Omental fat pad (tissue), 4 donors: ENCODE data around the gene MYMX. TPM values are rescaled to one million over a fixed set of nuclear protein-coding genes. Genes with fewer than 3 reads are reported as not detected.

Experiments used
- ATAC-seq: fragments of 150-250 bp; one replicate; pipeline ENCODE4 v1.9.1; 2016; ENCODE audit warnings: mild to moderate bottlenecking, moderate library complexity; ENCODE audit not compliant: low FRiP score
- DNase-seq: peaks from one replicate; pipeline ENCODE4 v3.0.0-alpha.2; 2019; ENCODE audit warnings: low spot score
- small RNA-seq: library from RNA; depleted of rRNA; stranded (forward); fragments of <200 nt; gene quantifications from one replicate; pipeline ENCODE3, GENCODE V24; 2016
- total RNA-seq, 4 donors: library from RNA; depleted of rRNA; stranded (reverse); fragments of >200 nt; gene quantifications; one replicate each; pipeline ENCODE4 v1.1.0, GENCODE V29; 2016
- TF ChIP-seq, protein P1 (sequence below), 3 donors: fragments of 450-650 bp; IDR thresholded peaks; one replicate each; pipeline ENCODE4 v1.5.1; 2016 to 2017; ENCODE audit warnings: antibody characterized with exemption in 3 of 3, mild to moderate bottlenecking in 3 of 3, moderate library complexity in 2 of 3

MYMX gene
- total RNA-seq, 4 donors from 2014 or later = 1.9 to 15.8 (median 2.4) TPM; not detected in 1

DNA sequence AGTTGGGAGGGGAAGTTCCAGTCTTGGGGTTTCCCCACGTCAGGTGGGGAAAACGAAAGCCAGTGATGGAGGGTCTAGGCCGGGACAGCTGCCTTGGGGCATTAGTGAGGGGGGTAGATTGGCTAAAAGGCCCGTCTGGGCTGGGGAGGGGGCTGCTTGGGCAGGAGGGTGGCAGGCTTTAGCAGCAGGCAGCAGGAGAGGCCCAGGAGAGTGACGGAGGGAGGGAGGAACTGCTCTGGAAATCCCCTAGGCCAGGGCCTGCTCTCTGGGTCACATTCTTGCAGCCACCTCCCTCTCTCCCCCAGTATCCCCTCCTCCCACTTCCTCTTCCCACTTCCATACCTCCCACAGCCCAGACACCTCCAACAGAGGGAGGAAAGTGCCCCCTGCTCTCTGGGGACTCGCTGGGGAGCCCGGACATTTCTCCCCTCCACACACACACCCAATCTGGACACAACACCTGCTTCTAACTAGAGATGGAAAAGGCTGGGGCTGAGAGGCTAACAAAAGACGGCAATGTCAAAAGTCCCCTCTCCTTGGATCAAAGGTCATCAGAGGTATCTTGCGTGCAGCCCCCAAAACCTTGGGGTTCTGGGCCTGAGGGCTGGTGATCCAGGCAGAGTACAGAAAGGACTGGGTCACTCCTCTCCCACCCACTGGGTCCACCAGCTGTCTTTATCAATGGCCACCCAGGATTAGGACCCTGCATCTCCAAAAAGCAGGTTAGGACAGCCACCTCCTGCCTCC lies 46.8 kb downstream of the MYMX start:
- DNase-seq = no peak
- TF ChIP-seq, protein P1, sequence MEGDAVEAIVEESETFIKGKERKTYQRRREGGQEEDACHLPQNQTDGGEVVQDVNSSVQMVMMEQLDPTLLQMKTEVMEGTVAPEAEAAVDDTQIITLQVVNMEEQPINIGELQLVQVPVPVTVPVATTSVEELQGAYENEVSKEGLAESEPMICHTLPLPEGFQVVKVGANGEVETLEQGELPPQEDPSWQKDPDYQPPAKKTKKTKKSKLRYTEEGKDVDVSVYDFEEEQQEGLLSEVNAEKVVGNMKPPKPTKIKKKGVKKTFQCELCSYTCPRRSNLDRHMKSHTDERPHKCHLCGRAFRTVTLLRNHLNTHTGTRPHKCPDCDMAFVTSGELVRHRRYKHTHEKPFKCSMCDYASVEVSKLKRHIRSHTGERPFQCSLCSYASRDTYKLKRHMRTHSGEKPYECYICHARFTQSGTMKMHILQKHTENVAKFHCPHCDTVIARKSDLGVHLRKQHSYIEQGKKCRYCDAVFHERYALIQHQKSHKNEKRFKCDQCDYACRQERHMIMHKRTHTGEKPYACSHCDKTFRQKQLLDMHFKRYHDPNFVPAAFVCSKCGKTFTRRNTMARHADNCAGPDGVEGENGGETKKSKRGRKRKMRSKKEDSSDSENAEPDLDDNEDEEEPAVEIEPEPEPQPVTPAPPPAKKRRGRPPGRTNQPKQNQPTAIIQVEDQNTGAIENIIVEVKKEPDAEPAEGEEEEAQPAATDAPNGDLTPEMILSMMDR (IDR thresholded peaks at IDR 0.05) = no peak
- no peak for ATAC-seq

DNA sequence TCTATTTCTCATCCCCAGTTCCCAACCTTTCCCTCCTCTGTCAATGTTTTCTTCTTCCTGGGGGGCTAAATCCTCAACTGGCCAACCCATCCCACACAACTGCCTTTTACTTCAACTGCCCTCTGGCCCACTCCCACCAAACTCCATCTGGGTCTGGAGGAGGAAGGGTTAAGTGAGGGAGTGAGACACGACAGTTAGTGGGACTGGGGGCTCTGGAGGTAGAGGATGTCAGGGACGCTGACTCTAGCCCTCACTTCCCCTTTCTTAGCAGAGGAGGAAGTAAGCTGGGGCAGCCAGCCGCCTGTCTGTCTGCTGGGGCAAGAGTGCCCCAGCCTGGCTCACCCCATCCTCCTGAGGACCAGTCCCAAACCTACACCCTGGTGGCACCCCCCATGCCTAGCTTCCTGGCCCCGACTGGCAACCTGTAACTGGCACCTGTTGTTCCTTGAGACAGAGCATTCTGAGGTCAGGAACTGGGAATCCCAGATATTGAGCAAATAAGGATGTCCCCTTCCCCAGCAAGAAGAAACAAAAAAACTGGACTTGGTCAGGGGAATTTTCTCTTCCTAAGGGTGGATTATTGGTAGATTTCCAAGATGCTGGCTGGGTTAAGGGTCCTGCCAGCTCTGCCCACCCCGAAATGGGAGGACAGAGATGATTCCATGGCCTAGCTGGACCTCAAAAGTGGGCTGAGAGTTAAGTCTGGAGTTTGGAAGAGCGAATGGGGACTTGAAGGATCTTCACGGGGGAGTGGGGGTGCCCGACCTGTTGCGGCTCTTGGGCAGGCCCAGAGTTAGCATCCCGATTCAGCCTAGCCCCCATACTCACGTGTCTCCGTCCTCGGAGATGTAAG lies 47.7 kb downstream of the MYMX start:
- ATAC-seq (peak; percentile 0), DNase-seq (no peak)
- TF ChIP-seq, protein P1 (IDR thresholded peaks at IDR 0.05) = no peak

DNA sequence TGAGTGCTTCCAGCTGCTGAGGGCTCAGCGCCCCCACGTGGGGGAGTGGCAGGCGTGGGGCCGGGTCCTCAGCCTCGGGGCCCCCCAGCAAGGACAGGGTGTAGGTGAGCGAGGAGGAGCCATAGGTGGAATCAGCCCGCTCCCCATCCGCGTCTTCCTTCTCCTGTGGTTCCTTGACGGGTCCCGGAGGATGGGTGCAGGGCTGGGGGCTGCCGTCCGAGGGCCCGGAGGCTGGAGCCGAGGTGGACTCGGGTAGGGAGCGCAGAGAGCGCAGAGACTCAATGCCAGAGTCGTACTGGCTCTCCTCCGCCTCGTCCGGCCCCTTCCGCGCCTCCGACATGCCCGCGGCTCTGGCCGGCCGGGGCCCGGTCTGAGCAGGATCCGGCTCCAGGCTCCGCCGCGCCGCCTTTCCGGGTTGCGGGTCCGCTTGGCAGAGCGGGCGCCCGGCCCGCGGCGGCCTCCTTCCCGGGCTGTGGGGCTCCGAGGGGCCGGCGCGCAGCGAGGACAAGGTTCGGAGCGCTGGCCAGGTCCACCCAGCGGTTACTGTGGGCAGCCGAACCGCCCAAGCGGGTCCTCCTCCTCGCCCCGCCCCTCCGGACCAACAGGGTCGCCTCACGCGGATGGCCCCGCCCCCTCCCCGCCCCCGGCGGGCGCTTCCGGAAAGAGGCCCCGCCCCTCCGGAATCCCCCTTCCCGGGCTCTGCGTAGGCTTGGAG lies 48.4 kb downstream of the MYMX start, which contains the start of gene NFKBIE:
Gene NFKBIE, minus strand, starts transcription at position 545 of the 715 bp plus-strand sequence. Its CDS starts 205 bp downstream, at position 340.
- TF ChIP-seq, protein P1 (IDR thresholded peaks at IDR 0.05) = no peak
- ATAC-seq (peak; percentile 88), DNase-seq (peak; percentile 90)

DNA sequence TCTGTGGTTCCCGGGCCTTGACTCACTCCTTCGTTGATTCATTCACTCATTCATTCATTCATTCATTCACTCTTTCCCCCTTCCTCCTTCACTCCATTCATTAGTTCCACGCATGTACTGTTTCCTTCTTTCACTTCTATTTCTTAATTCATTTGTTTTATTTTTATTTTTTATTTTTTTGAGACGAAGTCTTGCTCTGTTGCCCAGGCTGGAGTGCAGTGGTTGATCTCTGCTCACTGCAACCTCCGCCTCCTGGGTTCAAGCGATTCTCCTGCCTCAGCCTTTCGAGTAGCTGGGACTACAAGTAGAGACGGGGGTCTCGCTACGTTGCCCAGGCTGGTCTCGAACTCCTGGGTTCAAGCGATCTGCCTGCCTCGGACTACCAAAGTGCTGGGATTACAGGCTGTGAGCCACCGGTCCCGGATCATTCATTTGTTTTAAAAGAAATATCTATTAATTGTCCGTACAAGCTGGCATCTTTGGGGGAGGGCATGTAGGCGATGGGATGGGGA lies 49.1 kb downstream of the MYMX start:
- no peak for DNase-seq
- TF ChIP-seq, protein P1 (IDR thresholded peaks at IDR 0.05) = no peak
- ATAC-seq = no peak

DNA sequence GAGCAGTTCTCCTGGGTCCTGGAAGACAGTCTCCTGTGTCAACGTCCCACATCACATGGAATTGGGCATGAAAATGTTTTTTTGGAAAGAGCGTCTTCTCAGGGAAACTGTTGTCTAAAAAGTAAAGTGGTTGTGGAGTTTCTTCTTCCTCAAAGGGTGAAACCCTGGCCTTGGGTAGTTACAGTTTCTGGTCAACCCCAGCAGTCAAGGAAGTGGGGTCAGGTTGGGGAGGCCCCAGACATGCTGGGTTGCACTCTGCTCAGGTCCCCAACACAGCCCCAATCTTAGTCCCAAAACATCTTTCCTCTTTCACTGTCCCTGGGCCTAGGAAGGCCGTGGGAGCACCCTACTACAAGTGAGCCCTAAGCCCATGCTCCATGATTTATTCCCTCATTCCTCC lies 49.6 kb downstream of the MYMX start:
- no peak for DNase-seq
- ATAC-seq = no peak
- TF ChIP-seq, protein P1 (IDR thresholded peaks at IDR 0.05) = no peak

DNA sequence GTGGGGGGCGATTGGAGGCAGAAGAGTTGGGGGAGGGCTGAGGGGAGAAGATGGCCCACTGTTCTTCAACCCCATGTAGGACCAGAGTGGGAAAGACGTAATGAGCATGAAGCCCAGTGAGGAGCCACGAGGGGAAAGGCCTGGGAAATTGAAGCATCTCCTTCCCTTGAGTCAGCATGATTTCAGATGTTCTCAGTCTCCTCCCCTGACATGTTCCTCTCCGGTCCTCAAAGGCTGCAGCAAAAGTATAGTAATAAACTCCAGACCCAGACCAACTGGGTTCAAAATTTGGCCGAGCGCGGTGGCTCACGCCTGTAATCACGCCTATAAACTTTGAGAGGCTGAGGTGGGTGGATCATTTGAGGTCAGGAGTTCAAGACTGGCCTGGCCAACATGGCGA lies 50.5 kb downstream of the MYMX start:
- DNase-seq = no peak

More for the DNA sequence above, 50.5 kb downstream of the MYMX start:
- TF ChIP-seq, protein P1 (IDR thresholded peaks at IDR 0.05) = no peak
- no peak for ATAC-seq

Small RNAs within 50 kb of the gene (small RNA-seq; reads per million reads assigned to genes)
- gene RN7SL811P = not detected

Other genes with a start within 250 kb of the MYMX start
- gene MRPL14, start 89.5 kb upstream of the MYMX start, total RNA-seq = 10 to 100 TPM; 29.2 to 36.3 (median 35.5) TPM
- gene TMEM63B, start 89.4 kb upstream of the MYMX start, total RNA-seq = 10 to 100 TPM; 17.0 to 23.4 (median 20.6) TPM
- 1 to 10 TPM in 3 of 4 donors, under 1 TPM in 1; 0.09 to 8.4 (median 3.3) TPM for gene CAPN11, start 58.1 kb upstream of the MYMX start, total RNA-seq
- 100 to 1,000 TPM in 1 of 4 donors, 10 to 100 TPM in 3; 61.7 to 317 (median 87.0) TPM for gene SLC29A1, start 6.7 kb downstream of the MYMX start, total RNA-seq
- 1,000 to 10,000 TPM in 1 of 4 donors, 100 to 1,000 TPM in 3; 553 to 1,198 (median 846) TPM for gene HSP90AB1, start 30.2 kb downstream of the MYMX start, total RNA-seq
- gene SLC35B2, start 40.6 kb downstream of the MYMX start, total RNA-seq = 10 to 100 TPM; 25.3 to 31.9 (median 30.4) TPM
- gene NFKBIE, start 48.6 kb downstream of the MYMX start, total RNA-seq = 10 to 100 TPM; 13.1 to 25.5 (median 15.3) TPM
- under 1 TPM in 1 of 4 donors, not detected in 3; 0.19 TPM for gene TMEM151B, start 53.5 kb downstream of the MYMX start, total RNA-seq
- 10 to 100 TPM in 1 of 4 donors, 1 to 10 TPM in 3; 6.9 to 12.3 (median 7.6) TPM for gene AARS2, start 96.4 kb downstream of the MYMX start, total RNA-seq
- gene SPATS1, start 125.7 kb downstream of the MYMX start, total RNA-seq = not detected
- gene CDC5L, start 170.8 kb downstream of the MYMX start, total RNA-seq = 10 to 100 TPM; 14.6 to 21.4 (median 17.3) TPM